Effector CD8-positive, alpha-beta T cell (primary cell): Measurements from ENCODE around the gene NCAN.
"Not testable (repeated sequence)": the region's sequence is repeated elsewhere in the genome, so short reads cannot be mapped to it uniquely, and the experiment has no call there.

ENCODE experiments used
- DNase-seq: peaks from one replicate; lab custom pipeline; 2025; lab: John Stamatoyannopoulos, UW
- total RNA-seq, 4 experiments: gene quantifications; one replicate each; lab custom pipeline; 2026; lab: John Stamatoyannopoulos, UW

The NCAN gene
- total RNA-seq, result 0 to 0.72 (median 0.05) reads per million in 4 experiments

DNA sequence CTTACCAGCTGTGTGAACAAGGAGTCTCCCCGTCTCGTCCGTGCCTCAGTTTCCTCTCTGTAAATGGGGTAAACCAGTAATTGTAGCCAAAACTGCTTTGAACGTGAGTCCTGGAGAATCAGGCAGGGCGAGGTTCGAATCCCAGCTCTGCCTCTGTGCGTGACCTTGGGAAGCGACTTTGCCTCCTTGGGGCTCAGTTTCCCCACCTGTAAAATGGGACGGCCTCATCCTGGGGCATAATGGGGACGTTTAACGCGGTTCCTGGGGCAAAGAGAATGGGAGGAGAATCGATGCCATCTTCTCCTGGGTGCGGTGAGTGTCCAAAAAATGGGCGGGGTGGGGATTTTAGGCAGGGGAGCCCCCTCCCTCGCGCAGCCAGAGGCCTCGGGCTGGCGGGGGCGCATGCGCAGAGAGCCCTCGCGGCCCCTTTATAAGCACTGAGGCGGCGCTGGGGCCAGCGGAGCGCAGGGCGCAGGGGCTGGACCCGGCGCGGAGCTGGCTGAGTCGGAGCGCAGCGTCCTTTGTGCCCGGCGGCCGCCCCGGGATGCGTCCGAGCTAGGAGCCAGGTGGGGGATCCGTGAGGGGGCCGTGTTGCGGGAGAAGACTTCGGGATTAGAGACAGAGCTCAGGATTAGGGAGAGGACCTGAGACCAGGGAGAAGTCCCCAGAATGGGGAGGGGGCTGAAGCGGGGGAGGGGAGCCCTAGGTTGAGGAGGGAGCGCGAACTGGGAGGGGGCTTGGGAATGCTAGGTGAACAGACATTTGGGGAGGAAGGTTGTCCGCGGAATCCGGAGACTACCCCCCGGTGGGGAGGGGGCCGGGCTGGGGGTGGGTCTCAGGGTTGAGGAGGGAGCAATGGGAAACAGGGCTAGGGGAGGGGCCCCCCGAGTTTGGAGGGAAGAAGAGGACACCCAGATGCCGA lies at the start of gene NCAN:
Gene NCAN, plus strand, starts transcription at position 460 of the 922 bp plus-strand sequence. CDS start 4,996 bp downstream, outside the sequence.
- DNase-seq, result no peak

DNA sequence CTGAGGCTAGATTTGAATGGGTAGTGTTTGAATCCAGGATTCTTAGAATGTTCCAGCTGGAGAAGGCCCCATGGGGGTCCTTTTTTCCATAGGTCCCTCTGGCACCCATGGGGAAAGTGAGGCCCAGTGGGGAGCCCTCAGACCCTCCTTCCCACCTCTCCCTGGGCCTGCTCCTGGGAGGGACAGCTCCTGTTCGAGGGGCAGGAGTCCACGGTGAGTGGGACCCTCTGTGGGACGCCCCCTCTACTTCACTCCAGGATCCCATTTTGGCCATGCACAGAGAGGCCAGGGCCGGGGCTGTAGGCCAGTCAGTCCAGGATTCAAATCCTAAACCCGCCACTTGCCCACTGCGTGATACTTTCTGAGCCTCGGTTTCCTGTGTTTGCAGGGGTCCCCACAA lies 49.3 kb upstream of the NCAN start:
- no peak for DNase-seq

DNA sequence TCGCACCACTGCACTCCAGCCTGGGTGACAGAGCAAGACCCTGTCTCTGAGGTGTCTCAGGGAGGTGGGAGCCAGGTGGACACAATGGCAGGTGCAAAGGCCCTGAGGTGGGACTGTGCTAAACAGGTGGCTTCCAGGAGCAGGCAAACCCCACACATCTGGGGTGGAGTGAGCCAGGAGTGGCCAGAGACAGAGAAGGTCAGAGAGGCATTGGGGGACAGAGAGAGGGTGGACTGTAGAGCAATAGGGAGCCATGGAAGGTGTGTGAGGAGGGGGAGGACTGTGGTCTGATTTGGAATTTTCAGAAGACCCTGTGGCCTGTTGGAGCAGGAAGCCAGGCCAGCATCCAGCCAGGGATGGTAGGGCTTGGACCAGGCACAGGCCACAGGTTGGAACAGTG lies 46.4 kb upstream of the NCAN start:
- DNase-seq, result no peak

DNA sequence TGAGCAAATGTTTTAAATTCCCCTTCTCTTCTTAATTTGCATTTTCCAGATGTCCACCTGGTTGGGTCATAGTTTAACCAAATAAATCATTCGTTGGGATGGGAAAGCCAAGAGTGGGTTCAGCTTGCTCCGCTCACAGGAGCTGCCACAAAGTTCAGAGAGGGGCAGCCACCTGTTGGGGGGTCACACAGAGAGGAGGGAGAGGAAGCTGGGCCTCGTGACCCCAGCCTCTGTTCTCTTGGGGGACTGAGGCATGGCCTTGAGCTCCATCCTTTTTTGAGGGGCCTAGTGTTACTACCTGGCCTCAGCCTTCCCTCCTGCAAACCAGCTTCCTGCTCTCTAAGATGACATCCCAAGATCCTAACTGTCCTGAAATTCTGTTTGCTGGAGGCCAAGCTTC lies 44.1 kb upstream of the NCAN start:
- DNase-seq, result no peak

DNA sequence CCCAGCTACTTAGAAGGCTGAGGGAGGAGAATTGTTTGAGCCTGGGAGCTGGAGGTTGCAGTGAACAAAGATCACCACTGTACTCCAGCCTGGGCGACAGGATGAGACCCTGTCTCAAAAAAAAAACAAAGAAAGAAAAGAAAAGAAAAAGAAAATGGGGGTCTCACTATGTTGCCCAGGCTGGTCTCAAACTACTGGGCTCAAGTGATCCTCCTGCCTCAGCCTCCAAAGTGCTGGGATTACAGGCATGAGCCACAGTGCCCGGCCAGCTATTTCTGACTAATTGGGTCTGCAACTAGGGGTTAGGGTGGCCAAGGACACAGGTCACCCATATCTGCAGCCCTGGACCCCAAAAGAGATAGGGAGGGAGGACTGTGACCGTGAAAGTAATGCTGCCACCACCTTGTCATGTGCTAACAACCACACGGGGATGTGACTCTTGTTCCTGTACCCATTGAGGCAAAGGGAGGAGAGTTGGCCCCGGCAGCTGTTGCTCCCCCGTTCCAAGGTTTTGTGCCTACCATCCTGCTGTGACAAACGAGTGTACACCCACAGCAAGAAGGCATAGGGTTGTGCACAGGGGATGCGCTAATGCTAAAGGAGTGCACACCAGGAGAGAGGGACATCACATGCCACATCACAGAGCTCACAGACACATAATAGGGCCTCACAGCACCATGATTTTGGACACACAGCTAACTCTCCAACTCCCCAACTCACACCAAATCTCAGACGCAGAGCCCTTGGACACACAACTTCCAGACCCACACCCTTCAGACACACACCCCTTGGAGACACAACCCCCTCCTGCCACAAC lies 42.3 kb upstream of the NCAN start:
- DNase-seq, result no peak

DNA sequence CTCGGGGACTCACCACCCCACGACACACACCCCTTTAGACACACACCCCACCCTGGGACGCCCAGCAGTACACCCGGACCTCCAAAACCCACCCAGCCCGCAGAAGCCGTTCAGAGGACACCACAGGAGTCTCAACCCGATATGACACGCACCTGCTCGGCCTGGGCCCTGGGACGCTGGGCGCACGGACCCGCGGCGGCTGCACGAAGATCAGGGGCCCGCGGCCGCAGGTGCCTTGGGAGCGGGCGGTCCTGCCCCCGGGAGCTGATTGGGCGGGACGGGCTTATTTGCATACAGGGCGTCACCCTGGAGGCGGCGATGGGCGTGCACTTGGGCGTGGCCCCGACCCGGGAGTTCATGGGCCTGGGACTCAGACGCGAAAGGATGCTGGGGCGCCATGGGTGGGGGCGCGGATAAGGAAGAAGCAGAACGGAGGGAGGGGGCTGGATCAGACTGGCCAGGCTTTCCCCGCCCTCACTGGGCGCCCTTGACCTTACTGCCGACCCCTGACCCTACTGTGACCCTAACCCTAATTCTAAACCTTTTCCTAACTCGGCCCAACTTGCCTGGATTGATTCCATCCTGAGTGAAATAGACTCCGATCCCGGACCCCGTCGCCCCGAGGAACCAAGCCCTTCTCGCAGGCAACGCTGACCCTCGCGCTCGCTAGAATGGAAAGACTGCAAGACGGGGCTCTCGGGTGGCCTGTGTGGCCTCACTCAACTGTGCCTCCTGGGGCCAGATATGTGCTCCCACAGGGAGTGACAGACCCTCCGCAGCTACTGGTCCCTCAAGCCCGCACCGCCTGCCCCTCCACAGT lies 41.5 kb upstream of the NCAN start, which contains the start of gene MEF2B:
Gene MEF2B, minus strand, starts transcription at position 211 of the 820 bp plus-strand sequence. CDS start 19,528 bp downstream, outside the sequence.
- DNase-seq, result peak; percentile 71

DNA sequence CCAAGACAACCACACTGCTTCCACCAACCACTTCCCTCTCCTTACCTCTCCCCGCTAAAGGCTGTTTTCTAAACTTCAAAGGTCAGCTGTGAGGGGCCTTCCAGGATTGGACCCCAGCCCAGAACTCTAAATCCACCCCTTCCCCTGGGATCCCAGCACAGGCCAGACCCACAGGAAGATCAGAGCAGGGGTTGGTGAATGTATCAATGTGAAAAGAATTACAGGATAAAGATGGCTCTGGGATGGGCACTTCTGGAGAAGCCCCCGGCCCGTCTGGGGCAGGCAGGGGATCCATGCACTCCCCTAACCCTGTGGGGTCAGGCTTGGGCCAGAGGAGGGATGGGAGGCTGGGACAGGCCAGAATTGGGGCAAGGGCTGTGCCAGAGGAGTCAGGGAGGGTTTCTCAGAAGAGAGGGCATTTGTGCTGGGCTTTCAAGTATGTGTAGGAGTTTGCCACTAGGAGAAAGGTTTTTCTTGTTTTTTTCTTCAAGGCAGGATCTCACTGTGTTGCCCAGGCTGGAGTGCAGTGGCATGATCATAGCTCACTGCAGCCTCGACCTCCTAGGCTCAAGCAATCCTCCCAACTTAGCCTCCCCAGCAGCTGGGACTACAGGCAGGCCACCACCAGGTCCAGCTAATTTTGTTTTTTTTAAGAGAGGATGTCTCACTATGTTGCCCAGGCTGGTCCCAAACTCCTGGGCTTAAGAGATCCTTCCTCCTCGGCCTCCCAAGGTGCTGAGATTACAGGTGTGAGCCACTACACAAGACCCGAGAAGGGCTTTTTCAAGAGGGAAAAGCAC lies 40.7 kb upstream of the NCAN start:
- no peak for DNase-seq

DNA sequence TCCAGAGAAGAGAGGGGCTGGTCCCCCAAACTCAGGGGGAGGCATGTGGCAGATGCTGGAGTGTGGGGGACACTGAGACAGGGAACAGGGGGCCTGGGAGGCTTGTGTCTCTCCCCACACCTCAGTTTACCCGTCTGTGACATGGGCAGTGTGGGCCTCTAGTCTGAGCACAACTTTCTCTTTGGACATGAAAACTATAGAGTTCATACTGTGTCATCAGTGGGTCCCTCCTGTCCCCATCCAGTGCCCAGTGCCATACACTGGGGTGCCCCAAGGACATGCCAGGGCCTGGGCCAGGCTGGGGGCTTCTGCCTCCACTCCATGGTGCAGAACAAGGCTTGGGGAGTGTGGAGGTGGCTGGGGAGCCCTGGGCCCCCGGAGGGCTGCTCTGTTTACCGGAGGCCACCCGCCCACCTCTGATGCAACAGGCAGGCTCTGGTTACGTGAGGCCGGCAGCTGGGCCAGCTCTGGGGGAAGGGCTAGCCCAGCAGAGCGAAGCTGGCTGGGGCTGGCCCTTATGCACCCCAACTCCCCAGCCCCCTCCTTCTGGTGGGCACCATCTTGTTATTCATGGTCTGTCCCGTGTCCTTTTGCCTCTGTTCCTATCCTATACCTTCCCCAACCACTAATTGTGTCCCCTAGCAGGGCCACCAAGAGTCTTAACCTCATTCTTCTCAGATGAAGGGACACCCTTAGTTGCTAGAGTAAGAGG lies 39.8 kb upstream of the NCAN start:
- DNase-seq, result no peak

DNA sequence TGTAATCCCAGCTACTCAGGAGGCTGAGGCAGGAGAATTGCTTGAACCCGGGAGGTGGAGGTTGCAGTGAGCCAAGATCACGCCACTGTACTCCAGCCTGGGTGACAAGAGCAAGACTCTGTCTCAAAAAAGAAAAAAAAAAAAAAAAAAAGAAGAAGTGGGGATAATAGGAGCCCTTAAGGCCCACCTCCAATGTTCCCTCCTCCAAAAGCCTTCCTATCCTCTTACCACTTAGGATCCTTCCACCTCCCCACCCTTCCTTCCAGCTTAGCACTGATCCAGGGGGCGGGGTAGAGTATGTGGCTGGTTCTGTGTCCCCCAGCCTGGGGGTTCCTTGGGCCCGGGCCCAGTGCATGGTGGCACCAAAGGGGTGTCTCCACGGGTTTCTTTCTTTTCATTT lies 38.5 kb upstream of the NCAN start:
- not testable (repeated sequence) for DNase-seq

DNA sequence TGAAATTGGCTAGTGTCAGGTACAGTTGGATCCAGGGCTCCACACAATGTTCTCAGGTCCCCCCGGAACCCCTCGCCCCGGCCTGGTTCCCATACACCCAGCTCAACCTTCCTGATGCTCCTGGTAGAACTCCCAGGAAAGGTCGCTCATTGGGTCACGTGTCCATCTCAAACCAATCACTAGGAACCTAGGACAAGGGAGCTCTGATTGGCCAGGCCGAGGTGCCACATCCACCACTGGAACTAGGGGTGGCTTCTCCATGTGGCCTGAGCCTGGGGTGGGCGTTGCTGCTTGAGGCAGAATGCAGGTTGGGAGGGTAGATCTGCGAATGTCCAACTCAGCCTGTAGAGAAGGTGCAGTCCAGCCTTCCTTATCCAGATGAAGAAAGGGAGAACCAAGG lies 34.8 kb upstream of the NCAN start:
- no peak for DNase-seq

DNA sequence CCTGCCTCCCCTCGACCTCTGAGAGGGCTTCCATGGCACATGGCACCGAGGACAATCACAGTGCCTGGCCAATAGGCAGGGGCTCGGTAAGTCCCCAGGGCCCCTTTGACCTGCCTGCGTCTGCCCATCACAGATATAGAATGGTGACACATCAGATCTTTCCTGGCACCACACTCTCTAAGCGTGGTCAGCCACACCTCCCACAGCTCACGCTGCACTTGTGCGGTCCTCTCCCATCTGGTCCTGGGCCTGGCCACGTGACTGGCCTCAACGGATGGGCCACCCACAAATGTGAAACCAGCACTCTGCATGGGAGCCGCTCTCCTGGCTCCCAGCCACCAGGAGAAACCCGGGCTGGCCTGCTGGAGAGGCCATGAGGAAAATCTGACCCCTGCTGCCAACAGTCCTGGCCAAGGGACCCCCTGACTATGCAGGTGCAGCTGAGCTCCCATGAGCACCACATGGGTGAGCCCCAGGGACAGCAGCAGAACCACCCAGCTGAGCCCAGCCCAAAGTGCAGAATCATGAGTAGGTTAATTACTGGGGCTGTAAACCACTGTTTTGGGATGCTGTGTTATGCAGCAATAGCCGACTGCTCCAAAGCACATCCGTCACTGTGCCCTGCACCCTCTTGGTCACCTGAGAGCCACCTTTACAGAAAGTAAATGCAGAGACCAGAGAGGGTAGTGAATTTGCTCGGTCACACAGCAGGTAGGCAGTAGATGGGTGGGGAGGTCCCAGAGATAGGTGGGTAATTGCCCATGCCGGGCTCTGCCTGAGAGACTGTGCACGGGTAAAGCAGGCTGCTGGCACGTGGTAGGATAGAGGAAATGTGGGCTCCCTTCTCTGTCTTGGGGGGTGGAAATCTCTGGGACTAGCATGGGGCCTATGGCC lies 32.0 kb upstream of the NCAN start:
- DNase-seq, result no peak

DNA sequence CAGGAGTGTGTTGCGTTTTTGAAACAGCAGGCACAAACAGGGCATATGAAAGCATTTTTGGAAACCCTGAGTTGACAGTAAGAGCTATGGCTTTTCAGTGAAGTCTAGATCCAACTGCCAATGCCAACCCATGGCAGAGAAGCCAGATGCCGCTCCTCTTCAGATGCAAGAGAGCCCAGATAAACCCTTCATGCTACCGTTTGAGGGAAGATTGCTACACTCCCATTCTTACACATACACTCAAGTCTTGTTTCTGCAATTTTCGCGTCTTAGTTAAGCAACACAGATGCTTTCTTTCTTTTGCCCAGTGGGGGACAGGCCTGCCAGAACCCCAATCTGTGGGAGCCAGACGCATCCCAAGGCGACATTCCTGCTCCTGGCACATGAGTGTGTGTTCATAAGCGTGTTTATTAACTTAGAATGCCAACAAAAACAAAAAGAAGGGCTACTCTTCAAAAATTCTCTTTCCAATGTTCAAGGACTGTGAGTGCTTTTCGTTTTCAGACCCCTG lies 30.2 kb upstream of the NCAN start:
- no peak for DNase-seq

DNA sequence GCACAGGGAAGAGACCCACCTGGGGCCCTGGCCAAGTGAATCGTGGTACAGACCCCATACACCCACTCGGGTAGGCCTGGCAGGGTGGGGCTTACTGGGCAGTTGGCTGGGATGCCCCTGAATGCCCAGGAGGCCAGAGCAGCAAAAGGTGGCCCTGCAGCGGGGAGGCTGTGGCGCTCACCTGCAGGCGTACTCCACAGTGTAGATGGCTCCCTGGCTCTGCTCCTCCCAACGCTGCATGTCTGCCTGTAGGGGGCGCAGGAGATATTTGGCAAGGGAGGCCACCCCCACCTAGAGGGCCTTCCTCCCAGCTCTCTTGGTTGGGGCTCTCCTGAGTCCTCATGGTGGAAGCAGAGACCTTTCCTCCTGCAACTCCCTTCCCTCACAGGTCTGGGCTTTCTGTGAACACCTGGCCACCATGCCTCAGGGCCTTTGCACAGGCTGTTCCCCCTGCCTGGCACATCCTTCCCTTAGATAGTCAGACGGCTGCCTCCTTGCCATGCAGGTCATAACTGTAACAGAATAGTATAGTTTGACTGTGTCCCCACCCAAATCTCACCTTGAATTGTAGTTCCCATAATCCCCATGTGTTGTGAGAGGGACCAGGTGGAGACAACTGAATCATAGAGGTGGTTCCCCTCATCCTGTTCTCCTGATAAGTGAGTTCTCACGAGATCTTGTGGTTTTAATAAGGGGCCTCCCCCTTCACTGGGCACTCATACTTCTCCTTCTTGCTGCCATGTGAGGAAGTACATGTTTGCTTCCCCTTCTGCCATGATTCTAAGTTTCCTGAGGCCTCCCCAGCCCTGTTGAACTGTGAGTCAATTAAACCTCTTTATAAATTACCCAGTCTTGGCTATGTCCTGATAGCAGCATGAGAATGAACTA lies 25.7 kb upstream of the NCAN start:
- DNase-seq, result peak; percentile 52

DNA sequence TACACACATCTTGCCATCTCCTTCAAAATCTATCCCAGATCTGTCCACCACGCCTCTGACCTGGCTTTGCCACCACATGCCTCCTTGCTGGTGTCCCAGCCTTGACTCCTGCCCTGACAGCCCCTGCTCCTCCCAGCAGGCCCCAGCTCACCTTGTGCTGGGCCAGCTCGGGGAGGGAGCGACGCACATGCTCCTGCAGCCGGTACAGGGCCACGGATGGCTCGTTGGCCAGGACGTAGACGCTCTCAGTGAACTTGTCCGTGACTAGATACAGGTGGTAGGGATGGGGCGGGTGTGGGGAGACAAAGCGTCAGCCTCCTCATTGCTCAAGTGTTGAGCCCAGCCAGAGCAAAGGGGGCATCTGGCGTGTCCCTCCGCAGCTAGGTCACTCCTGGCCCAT lies 25.0 kb upstream of the NCAN start:
- DNase-seq, result no peak

DNA sequence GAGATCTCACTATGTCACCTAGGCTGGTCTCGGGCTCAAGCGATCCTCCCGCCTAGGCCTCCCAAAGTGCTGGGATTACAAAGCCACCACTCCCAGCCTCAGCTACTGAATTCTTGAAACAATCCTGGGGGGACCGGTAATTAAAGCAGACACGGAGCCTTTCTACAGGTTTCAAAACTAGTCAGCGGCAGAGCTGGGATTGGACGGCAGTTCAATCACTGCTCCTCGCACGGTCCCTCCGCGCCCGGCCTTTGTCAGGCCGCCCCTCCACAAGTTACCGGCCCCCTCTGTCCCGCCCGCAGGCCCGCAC lies 20.0 kb upstream of the NCAN start:
- no peak for DNase-seq

DNA sequence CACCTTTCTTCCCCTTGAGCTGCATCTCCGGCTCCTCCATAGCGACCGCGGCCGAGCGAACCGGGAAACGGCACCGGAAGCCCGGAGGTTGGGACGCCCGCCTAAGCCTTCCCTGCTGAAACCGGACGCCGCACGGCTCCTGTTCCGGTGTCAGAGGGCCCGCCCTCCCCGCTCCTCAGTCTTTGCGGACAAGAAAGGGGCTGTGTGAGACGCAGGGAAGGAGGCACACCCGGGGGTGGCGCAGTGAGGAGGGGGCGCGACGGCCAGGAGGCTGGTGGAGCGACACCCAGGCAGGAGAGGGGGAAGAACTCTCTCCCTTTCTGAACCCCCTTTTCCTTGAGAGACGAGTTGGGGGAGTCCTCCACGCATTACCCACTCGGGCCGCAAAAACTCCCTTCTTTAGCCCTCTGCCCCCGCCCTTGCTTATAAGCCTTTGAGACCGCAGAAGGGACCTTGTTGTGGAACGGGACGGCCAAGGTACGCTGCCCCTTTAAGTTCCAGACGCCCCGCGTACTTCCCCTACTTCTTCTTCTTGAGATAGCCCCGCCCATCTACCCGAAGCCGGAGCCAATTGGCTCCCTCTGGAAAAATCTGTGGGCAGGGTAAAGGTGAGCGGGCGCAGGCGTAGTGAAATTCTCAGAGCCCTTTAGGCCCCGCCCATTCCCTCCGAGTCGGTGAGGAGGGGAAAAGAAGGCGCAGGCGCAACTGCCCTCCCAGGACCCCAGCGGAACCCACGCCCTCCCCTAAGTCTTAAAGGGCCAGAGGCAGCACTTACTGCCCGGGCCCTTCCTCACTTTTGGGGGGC lies 19.5 kb upstream of the NCAN start, which contains the start of the genes BORCS8 and RFXANK:
Gene BORCS8, minus strand, starts transcription at position 75 of the 805 bp plus-strand sequence. Its CDS starts 35 bp downstream, at position 40.
Gene RFXANK, plus strand, starts transcription at position 181 of the 805 bp plus-strand sequence. CDS start 1,689 bp downstream, outside the sequence.
- DNase-seq, result peak; percentile 97

DNA sequence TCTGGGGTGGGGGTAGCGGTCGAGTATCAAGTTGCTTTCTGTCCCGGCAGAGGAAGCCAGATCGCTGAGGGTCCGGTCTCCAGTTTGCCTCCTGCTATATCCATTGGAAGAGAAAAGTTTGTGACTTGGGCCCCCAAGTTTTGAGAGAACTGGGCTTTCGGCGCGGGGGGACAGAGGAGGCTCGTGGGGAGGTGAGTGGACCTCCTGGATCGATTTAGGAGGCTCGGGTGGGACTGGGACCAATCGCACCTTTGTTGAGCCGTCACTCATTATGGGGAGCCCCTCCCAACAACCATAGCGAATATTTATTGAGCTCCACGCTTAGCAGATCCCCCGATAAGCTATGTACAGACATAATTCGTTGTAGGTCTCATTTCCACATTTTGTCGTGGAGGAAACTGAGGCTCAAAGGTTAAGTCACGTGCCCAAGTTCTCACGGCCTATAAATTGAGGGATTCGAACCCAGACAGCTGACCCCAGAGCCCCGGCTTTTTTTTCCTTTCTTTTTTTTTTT lies 18.8 kb upstream of the NCAN start:
- no peak for DNase-seq
